ENCODE results near the gene RHBDL1. TPM values are rescaled to one million over a fixed set of nuclear protein-coding genes. Genes with fewer than 3 reads are reported as not detected.

The RHBDL1 gene
- total and polyA plus RNA-seq, 9 of the 15 experiments (the other 6 are each of a cell fraction or from before 2014, with no cell fraction given), result 0.03 to 5.6 (median 1.3) TPM; not detected in 1

DNA sequence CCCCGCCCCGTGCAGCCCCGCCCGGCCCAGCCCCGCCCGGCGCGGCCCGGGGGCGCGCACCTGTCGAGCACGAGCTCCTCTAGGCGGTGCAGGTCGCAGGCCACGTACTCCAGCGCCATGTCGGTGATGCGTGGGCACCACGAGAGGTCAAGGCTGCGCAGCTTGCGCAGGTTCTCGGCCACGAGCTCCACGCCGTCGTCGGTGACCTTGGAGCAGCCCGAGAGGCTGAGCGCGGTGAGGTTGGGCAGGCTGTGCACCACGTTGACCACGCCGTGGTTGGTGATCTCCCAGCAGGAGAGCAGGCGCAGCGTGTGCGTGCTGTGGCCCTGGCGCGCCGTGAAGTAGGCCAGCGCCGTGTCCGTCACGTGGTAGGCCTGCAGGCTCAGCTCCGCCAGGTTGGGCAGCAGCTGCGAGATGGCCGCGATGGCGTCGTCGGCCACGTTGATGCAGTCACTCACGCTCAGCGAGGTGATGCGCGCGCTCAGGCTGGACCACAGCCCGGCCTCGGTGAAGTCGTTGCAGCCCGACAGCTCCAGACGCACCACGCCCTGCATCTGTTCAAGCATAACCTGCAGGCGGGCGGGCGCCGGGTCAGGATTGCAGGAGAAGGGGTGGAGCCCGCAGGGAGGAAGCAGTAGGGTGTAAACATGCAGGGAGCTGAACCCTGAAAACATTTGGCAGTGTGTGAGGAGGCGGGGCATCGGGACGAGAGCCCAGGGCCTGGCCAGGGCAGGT, 20.1 kb downstream of the RHBDL1 start (continued):
- TF ChIP-seq, protein P1, sequence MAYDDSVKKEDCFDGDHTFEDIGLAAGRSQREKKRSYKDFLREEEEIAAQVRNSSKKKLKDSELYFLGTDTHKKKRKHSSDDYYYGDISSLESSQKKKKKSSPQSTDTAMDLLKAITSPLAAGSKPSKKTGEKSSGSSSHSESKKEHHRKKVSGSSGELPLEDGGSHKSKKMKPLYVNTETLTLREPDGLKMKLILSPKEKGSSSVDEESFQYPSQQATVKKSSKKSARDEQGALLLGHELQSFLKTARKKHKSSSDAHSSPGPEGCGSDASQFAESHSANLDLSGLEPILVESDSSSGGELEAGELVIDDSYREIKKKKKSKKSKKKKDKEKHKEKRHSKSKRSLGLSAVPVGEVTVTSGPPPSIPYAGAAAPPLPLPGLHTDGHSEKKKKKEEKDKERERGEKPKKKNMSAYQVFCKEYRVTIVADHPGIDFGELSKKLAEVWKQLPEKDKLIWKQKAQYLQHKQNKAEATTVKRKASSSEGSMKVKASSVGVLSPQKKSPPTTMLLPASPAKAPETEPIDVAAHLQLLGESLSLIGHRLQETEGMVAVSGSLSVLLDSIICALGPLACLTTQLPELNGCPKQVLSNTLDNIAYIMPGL (CRISPR knock-in tag; IDR thresholded peaks at IDR 0.05), result peak; percentile 91; the same call in 1 of the 2 replicates
- no peak for TF ChIP-seq MCM2 (IDR thresholded peaks at IDR 0.05; ENCODE audit: low read depth)
- 0 out of 2 replicates have a peak, but pooled peaks have one; percentile 17 for TF ChIP-seq NFIC (IDR thresholded peaks at IDR 0.05)
- TF ChIP-seq SIN3A (IDR thresholded peaks at IDR 0.05; ENCODE audit: borderline replicate concordance in 2 of 2, control insufficient read depth in 1 of 2, low read depth in 2 of 2, low read length in 2 of 2), result no peak
- TF ChIP-seq, protein P2, sequence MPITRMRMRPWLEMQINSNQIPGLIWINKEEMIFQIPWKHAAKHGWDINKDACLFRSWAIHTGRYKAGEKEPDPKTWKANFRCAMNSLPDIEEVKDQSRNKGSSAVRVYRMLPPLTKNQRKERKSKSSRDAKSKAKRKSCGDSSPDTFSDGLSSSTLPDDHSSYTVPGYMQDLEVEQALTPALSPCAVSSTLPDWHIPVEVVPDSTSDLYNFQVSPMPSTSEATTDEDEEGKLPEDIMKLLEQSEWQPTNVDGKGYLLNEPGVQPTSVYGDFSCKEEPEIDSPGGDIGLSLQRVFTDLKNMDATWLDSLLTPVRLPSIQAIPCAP (CRISPR knock-in tag; IDR thresholded peaks at IDR 0.05; ENCODE audit: borderline replicate concordance), result no peak
- TF ChIP-seq, protein P3, sequence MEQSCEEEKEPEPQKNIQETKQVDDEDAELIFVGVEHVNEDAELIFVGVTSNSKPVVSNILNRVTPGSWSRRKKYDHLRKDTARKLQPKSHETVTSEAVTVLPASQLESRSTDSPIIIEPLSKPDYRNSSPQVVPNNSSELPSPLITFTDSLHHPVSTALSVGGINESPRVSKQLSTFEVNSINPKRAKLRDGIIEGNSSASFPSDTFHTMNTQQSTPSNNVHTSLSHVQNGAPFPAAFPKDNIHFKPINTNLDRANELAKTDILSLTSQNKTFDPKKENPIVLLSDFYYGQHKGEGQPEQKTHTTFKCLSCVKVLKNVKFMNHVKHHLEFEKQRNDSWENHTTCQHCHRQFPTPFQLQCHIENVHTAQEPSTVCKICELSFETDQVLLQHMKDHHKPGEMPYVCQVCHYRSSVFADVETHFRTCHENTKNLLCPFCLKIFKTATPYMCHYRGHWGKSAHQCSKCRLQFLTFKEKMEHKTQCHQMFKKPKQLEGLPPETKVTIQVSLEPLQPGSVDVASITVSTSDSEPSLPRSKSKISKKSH (CRISPR knock-in tag; IDR thresholded peaks at IDR 0.05), result no peak
- TF ChIP-seq NR2C1 (IDR thresholded peaks at IDR 0.05), result no peak
- TF ChIP-seq NR2C1 (tag; IDR thresholded peaks at IDR 0.05), result peak; percentile 31; the same call in 1 of the 2 replicates
- no peak for TF ChIP-seq HMG20B (CRISPR knock-in tag; IDR thresholded peaks at IDR 0.05)
- no peak for TF ChIP-seq CHD4 (IDR thresholded peaks at IDR 0.05; ENCODE audit: insufficient read depth, insufficient replicate concordance, low read depth, low read length, poor library complexity, severe bottlenecking)
- TF ChIP-seq, protein P4, sequence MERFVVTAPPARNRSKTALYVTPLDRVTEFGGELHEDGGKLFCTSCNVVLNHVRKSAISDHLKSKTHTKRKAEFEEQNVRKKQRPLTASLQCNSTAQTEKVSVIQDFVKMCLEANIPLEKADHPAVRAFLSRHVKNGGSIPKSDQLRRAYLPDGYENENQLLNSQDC (CRISPR knock-in tag; IDR thresholded peaks at IDR 0.05), result no peak
- no peak for TF ChIP-seq PHF20 (IDR thresholded peaks at IDR 0.05; ENCODE audit: partially characterized antibody)
- no peak for TF ChIP-seq PURB (CRISPR knock-in tag; IDR thresholded peaks at IDR 0.05; ENCODE audit: low read depth)
- TF ChIP-seq, protein P5, sequence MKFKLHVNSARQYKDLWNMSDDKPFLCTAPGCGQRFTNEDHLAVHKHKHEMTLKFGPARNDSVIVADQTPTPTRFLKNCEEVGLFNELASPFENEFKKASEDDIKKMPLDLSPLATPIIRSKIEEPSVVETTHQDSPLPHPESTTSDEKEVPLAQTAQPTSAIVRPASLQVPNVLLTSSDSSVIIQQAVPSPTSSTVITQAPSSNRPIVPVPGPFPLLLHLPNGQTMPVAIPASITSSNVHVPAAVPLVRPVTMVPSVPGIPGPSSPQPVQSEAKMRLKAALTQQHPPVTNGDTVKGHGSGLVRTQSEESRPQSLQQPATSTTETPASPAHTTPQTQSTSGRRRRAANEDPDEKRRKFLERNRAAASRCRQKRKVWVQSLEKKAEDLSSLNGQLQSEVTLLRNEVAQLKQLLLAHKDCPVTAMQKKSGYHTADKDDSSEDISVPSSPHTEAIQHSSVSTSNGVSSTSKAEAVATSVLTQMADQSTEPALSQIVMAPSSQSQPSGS (CRISPR knock-in tag; IDR thresholded peaks at IDR 0.05), result no peak
- no peak for TF ChIP-seq ZC3H11A (IDR thresholded peaks at IDR 0.05; ENCODE audit: low read depth, low read length)
- TF ChIP-seq, protein P6, sequence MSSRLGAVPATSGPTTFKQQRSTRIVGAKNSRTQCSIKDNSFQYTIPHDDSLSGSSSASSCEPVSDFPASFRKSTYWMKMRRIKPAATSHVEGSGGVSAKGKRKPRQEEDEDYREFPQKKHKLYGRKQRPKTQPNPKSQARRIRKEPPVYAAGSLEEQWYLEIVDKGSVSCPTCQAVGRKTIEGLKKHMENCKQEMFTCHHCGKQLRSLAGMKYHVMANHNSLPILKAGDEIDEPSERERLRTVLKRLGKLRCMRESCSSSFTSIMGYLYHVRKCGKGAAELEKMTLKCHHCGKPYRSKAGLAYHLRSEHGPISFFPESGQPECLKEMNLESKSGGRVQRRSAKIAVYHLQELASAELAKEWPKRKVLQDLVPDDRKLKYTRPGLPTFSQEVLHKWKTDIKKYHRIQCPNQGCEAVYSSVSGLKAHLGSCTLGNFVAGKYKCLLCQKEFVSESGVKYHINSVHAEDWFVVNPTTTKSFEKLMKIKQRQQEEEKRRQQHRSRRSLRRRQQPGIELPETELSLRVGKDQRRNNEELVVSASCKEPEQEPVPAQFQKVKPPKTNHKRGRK (tag; IDR thresholded peaks at IDR 0.05), result no peak
- TF ChIP-seq ZFP1 (CRISPR knock-in tag; IDR thresholded peaks at IDR 0.05), result no peak
- no peak for TF ChIP-seq ZNF224 (CRISPR knock-in tag; IDR thresholded peaks at IDR 0.05)

All from K562 (cell line).